Gastrocnemius medialis (tissue), 4 donors: ENCODE results near the gene PBX3.
A peak's percentile ranks its signal among the peaks of the same experiment; 100 is the strongest.

ENCODE experiments used
- POLR2A ChIP-seq, 2 donors: fragments of 450-650 bp; IDR thresholded peaks; one replicate each; pipeline ENCODE4 v1.6.1; 2017; ENCODE audit warnings: antibody characterized with exemption in 2 of 2, mild to moderate bottlenecking in 2 of 2, moderate library complexity in 2 of 2
- TF ChIP-seq, protein P1 (sequence below), 5 experiments: fragments of 450-650 bp in 3 of 5; fragments of 200-600 bp in 2 of 5; sonication (generic) in 2 of 5; IDR thresholded peaks in 4 of 5; conservative IDR thresholded peaks in 1 of 5; 1 replicate in 4 of 5; 2 replicates in 1 of 5; pipeline ENCODE4 v1.5.1; 2016 to 2019; ENCODE audit warnings: antibody characterized with exemption in 5 of 5, mild to moderate bottlenecking in 3 of 5, moderate library complexity in 3 of 5

GRCh38 chr9:125746017-125746773 lies 978 bp upstream of the PBX3 start:
- TF ChIP-seq POLR2A (IDR thresholded peaks at IDR 0.05), result peak; percentile 67 to 72
- TF ChIP-seq, protein P1, sequence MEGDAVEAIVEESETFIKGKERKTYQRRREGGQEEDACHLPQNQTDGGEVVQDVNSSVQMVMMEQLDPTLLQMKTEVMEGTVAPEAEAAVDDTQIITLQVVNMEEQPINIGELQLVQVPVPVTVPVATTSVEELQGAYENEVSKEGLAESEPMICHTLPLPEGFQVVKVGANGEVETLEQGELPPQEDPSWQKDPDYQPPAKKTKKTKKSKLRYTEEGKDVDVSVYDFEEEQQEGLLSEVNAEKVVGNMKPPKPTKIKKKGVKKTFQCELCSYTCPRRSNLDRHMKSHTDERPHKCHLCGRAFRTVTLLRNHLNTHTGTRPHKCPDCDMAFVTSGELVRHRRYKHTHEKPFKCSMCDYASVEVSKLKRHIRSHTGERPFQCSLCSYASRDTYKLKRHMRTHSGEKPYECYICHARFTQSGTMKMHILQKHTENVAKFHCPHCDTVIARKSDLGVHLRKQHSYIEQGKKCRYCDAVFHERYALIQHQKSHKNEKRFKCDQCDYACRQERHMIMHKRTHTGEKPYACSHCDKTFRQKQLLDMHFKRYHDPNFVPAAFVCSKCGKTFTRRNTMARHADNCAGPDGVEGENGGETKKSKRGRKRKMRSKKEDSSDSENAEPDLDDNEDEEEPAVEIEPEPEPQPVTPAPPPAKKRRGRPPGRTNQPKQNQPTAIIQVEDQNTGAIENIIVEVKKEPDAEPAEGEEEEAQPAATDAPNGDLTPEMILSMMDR (IDR thresholded peaks at IDR 0.05 in 4 of 5, conservative IDR thresholded peaks at IDR 0.05 in 1 of 5), result no peak
